Panc1 (cell line): ENCODE results near the gene TMEM123. TPM values are rescaled to one million over a fixed set of nuclear protein-coding genes. Genes with fewer than 3 reads are reported as not detected.

ENCODE experiments used
- ATAC-seq: fragments of 200-7000 bp; cut with Tn5 transposase; 2 replicates; pipeline ENCODE4 v1.9.1; 2020; ENCODE audit warnings: mild to moderate bottlenecking, moderate library complexity
- BruUV-seq: library from RNA; stranded (reverse); fragments of 400-500 nt; replicated peaks from 2 replicates; lab custom pipeline; 2021; lab: Mats Ljungman, UMichigan
- CTCF ChIA-PET: fragments of 300-600 bp; sonication (Branson Sonifier 250); formaldehyde crosslinking; loops from one replicate; lab custom pipeline; 2022; ENCODE audit warnings: antibody characterized with exemption; lab: Charles Lee
- POLR2A ChIA-PET: fragments of 300-600 bp; sonication (Branson Sonifier 250); formaldehyde crosslinking; loops from one replicate; lab custom pipeline; 2022; ENCODE audit warnings: antibody characterized with exemption; lab: Charles Lee
- DNase-seq: peaks from one replicate; pipeline ENCODE4 v3.0.0-alpha.2; 2010; ENCODE audit warnings: low read depth, low spot score
- H3K27ac ChIP-seq: 2 replicates; pipeline ENCODE4 v1.5.1; 2011; ENCODE audit warnings: mild to moderate bottlenecking, low read length, inconsistent platforms
- H3K27me3 ChIP-seq: fragments of 200-500 bp; sonication (Bioruptor generic); 2 replicates; pipeline ENCODE4 v1.6.0; 2014; ENCODE audit warnings: low read length, inconsistent platforms; ENCODE audit not compliant: control insufficient read depth, insufficient read depth
- H3K36me3 ChIP-seq: fragments of 200-500 bp; sonication (Bioruptor generic); 2 replicates; pipeline ENCODE4 v1.5.1; 2014; ENCODE audit warnings: inconsistent platforms, mild to moderate bottlenecking, low read length, moderate library complexity; ENCODE audit not compliant: control insufficient read depth, insufficient read depth
- H3K4me1 ChIP-seq: 2 replicates; pipeline ENCODE4 v1.5.1; 2011; ENCODE audit warnings: inconsistent platforms, mild to moderate bottlenecking, low read length, moderate library complexity; ENCODE audit not compliant: control insufficient read depth, insufficient read depth
- H3K4me3 ChIP-seq, 2 experiments: 2 replicates each; pipeline ENCODE4 v1.5.1; 2011 to 2012; ENCODE audit warnings: low read depth in 2 of 2, low read length in 2 of 2, mild to moderate bottlenecking in 2 of 2, inconsistent platforms in 1 of 2, moderate library complexity in 1 of 2
- H3K9me3 ChIP-seq: fragments of 200-500 bp; sonication (Bioruptor generic); 2 replicates; pipeline ENCODE4 v1.5.1; 2014; ENCODE audit warnings: low read depth, mild to moderate bottlenecking, inconsistent platforms, low read length, moderate library complexity; ENCODE audit not compliant: control insufficient read depth, insufficient read depth
- POLR2AphosphoS5 ChIP-seq: IDR thresholded peaks from 2 replicates; pipeline ENCODE4 v1.6.1; 2012; ENCODE audit warnings: mild to moderate bottlenecking, low read depth, low read length, moderate library complexity
- SIN3A ChIP-seq: IDR thresholded peaks from 2 replicates; pipeline ENCODE4 v1.6.1; 2012; ENCODE audit warnings: low read depth, mild to moderate bottlenecking, low read length, moderate library complexity, borderline replicate concordance; ENCODE audit not compliant: insufficient read depth
- TCF7L2 ChIP-seq: IDR thresholded peaks from 2 replicates; pipeline ENCODE4 v1.6.1; 2011; ENCODE audit warnings: mild to moderate bottlenecking, low read depth, low read length, inconsistent platforms
- in situ Hi-C: cut with HindIII; loops from 2 replicates; pipeline ENCODE4 v1.10.0; 2016; ENCODE audit warnings: low sequenced_read_pairs, low pct_unique_long_range_greater_than_20kb
- intact Hi-C: fragments of 100-400 bp; cut with micrococcal nuclease; formaldehyde crosslinking; loops from one replicate; pipeline ENCODE4 v1.10.0; 2022; ENCODE audit not compliant: unreplicated experiment
- total RNA-seq: library from RNA; stranded (reverse); gene quantifications from one replicate; pipeline ENCODE4 v1.2.1, GENCODE V29; 2021; ENCODE audit not compliant: unreplicated experiment
- TF ChIP-seq, protein P1 (sequence below), 2 experiments: IDR thresholded peaks; 2 replicates each; pipeline ENCODE4 v1.6.1; 2011 to 2012; ENCODE audit warnings: low read depth in 2 of 2, control low read depth in 1 of 2, low read length in 1 of 2, mild to moderate bottlenecking in 1 of 2, moderate library complexity in 1 of 2; ENCODE audit not compliant: insufficient read depth in 1 of 2
- TF ChIP-seq, protein P2 (sequence below): fragments of 450-650 bp; IDR thresholded peaks from 2 replicates; pipeline ENCODE4 v1.5.1; 2017; ENCODE audit warnings: mild to moderate bottlenecking

Gene TMEM123
- total RNA-seq, 1 experiment from 2014 or later: 383 TPM

DNA sequence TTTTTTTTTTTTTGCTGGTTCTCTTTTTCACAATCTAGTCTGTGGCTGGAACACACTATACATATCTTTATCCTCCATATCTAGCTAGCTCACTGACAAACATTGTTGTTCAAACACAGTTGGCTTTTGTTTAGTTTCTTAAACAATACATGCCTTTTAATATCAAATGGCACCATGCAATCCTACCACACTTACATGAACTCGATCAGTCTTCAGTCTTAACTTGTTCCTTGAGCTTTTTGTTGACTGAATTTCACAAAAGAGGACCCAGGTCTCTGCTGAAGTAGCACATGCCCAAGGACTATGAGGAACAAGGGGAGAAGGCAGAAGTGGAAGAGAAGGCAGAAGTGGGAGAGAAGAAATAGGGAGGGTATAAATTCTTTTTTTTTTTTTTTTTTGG lies 25.5 kb downstream of the TMEM123 start:
- no peaks in the 10 kb centered on the region; the same call in 1 of the 2 replicates for H3K36me3 ChIP-seq
- no TSS peak for BruUV-seq
- H3K27me3 ChIP-seq: no peaks in the 10 kb centered on the region
- no peaks in the 10 kb centered on the region for H3K9me3 ChIP-seq
- 0 out of 2 replicates have a peak overlapping the region, but pooled peaks have one; percentile 0 for H3K27ac ChIP-seq
- intact Hi-C loops (no loop called here), in situ Hi-C loops (no loop called here)
- no peak for DNase-seq
- TF ChIP-seq SIN3A: no peak
- TF ChIP-seq, protein P1, sequence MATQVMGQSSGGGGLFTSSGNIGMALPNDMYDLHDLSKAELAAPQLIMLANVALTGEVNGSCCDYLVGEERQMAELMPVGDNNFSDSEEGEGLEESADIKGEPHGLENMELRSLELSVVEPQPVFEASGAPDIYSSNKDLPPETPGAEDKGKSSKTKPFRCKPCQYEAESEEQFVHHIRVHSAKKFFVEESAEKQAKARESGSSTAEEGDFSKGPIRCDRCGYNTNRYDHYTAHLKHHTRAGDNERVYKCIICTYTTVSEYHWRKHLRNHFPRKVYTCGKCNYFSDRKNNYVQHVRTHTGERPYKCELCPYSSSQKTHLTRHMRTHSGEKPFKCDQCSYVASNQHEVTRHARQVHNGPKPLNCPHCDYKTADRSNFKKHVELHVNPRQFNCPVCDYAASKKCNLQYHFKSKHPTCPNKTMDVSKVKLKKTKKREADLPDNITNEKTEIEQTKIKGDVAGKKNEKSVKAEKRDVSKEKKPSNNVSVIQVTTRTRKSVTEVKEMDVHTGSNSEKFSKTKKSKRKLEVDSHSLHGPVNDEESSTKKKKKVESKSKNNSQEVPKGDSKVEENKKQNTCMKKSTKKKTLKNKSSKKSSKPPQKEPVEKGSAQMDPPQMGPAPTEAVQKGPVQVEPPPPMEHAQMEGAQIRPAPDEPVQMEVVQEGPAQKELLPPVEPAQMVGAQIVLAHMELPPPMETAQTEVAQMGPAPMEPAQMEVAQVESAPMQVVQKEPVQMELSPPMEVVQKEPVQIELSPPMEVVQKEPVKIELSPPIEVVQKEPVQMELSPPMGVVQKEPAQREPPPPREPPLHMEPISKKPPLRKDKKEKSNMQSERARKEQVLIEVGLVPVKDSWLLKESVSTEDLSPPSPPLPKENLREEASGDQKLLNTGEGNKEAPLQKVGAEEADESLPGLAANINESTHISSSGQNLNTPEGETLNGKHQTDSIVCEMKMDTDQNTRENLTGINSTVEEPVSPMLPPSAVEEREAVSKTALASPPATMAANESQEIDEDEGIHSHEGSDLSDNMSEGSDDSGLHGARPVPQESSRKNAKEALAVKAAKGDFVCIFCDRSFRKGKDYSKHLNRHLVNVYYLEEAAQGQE (IDR thresholded peaks at IDR 0.05; ENCODE audit: insufficient read depth in 1 of 2, low read depth in 2 of 2, low read length in 1 of 2): no peak
- TF ChIP-seq TCF7L2: no peak
- TF ChIP-seq POLR2AphosphoS5: no peak
- TF ChIP-seq, protein P2, sequence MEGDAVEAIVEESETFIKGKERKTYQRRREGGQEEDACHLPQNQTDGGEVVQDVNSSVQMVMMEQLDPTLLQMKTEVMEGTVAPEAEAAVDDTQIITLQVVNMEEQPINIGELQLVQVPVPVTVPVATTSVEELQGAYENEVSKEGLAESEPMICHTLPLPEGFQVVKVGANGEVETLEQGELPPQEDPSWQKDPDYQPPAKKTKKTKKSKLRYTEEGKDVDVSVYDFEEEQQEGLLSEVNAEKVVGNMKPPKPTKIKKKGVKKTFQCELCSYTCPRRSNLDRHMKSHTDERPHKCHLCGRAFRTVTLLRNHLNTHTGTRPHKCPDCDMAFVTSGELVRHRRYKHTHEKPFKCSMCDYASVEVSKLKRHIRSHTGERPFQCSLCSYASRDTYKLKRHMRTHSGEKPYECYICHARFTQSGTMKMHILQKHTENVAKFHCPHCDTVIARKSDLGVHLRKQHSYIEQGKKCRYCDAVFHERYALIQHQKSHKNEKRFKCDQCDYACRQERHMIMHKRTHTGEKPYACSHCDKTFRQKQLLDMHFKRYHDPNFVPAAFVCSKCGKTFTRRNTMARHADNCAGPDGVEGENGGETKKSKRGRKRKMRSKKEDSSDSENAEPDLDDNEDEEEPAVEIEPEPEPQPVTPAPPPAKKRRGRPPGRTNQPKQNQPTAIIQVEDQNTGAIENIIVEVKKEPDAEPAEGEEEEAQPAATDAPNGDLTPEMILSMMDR: no peak
- CTCF ChIA-PET: no interaction called here
- POLR2A ChIA-PET: no interaction called here
- no peak for ATAC-seq
- no peak overlapping the region for H3K4me3 ChIP-seq
- H3K4me1 ChIP-seq: peaks cover 40% of the 10 kb centered on the region

DNA sequence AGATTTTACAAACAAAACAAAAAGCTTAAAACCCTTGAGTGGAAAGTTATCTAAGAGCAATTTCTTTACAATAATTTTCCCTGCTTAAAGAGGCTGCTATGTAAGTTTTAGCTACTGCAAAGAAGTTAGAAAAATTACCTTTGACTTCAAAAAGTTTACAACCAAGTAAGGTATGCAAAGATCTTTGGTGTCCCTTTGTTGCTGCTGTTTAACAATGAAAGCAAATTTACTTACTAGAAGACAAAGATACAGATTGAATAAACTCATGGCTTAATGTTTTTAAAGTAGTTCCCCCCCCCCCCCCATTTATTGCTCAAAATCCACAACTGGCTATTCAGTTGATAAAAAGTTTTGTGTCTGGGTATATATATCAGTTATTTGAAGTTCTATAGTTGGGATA lies 26.0 kb downstream of the TMEM123 start:
- no peaks in the 10 kb centered on the region; the same call in 1 of the 2 replicates for H3K36me3 ChIP-seq
- H3K27ac ChIP-seq: no peak overlapping the region
- no TSS peak for BruUV-seq
- DNase-seq: no peak
- no peak for ATAC-seq
- intact Hi-C loops: no loop called here
- no peak overlapping the region for H3K4me3 ChIP-seq
- TF ChIP-seq, protein P1 (IDR thresholded peaks at IDR 0.05; ENCODE audit: insufficient read depth in 1 of 2, low read depth in 2 of 2, low read length in 1 of 2): no peak
- no peak for TF ChIP-seq TCF7L2
- TF ChIP-seq, protein P2: no peak
- ChIA-PET POLR2A (no interaction called here), CTCF (no interaction called here)
- no peaks in the 10 kb centered on the region for H3K27me3 ChIP-seq
- H3K4me1 ChIP-seq: peaks cover 40% of the 10 kb centered on the region
- no peaks in the 10 kb centered on the region for H3K9me3 ChIP-seq
- in situ Hi-C loops: no loop called here
